ENCODE measurements around the gene OR10A5. TPM values are rescaled to one million over a fixed set of nuclear protein-coding genes. Genes with fewer than 3 reads are reported as not detected.

OR10A5 gene
- total RNA-seq, 1 experiment from 2014 or later = not detected

DNA sequence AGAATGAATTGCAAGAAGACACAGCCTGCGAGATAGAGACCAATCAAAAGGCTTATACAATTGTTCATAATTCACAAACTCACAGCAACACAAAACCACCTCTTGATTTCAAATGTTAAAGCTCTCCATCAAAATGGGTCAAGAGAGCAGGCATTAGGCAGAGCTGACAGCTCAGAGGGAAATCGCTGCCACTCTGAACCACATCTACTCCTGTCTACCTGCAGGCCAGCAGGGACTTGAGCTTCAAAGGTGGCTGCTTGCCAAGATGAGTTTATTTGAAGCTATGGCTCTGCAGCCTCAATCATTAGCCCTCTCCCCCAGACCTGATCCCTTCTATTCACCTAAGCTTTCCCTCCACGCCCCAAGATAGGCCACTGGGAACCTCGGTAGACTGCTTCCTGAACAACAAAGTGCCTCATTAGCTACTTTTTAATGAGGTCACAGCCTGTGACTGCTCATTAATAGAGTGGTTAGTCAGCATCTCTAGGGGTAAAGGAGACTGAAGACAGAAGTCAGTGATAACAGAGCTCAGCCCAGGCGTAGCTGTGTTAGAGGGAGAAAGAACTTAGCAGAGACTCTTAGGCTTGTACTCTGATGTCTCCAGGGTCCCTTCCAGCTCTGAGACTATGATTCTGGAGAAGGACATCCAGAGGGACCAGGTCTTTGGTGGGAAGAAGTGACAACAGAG lies 21.2 kb upstream of the OR10A5 start:
- Histone ChIP-seq H2BK12ac (ENCODE audit: insufficient read length, low read depth, low read length) (no peak overlapping the region), H3T11ph (ENCODE audit: low read length) (no peak overlapping the region), H3K23ac (ENCODE audit: insufficient read length, low read depth, low read length) (no peak overlapping the region), H2BK20ac (ENCODE audit: low read depth, low read length, poor library complexity, severe bottlenecking) (no peak overlapping the region), H4K20me1 (ENCODE audit: control insufficient read depth, insufficient read depth, insufficient read length) (no peaks in the 10 kb centered on the region), H3K79me1 (ENCODE audit: insufficient read depth, low read depth, low read length, poor library complexity, severe bottlenecking) (no peaks in the 10 kb centered on the region), H3K4ac (ENCODE audit: low read depth, low read length) (no peak overlapping the region), H4K91ac (ENCODE audit: insufficient read length, low read depth, low read length) (no peak overlapping the region), H2BK5ac (ENCODE audit: insufficient read length, low read length) (no peak overlapping the region), H3K27ac (ENCODE audit: insufficient read length, low read depth, low read length) (no peak overlapping the region), H3K9me3 (ENCODE audit: control insufficient read depth, low read depth, low read length) (no peaks in the 10 kb centered on the region), H3K14ac (ENCODE audit: insufficient read depth, low read length) (no peak overlapping the region), H3K18ac (ENCODE audit: insufficient read length, low read depth, low read length) (no peak overlapping the region), H4K8ac (replicated peaks; ENCODE audit: insufficient read length, low read depth, low read length) (no peak overlapping the region), H2BK120ac (ENCODE audit: low read depth, low read length, poor library complexity, severe bottlenecking) (no peak overlapping the region), H3K79me2 (ENCODE audit: insufficient read depth, low read length) (no peaks in the 10 kb centered on the region), H4K5ac (ENCODE audit: insufficient read length, low read depth, low read length) (no peak overlapping the region), H3K9ac (ENCODE audit: extremely low read depth, insufficient read length, low read length) (no peak overlapping the region), H3K27me3 (ENCODE audit: insufficient read depth, low read length) (no peaks in the 10 kb centered on the region), H3K56ac (ENCODE audit: insufficient read length, low read depth, low read length) (no peak overlapping the region), H3K4me1 (ENCODE audit: insufficient read depth, low read length) (no peaks in the 10 kb centered on the region), H2BK15ac (ENCODE audit: low read depth, low read length) (no peak overlapping the region), H2AK5ac (ENCODE audit: insufficient read length, low read length) (no peak overlapping the region), H3K23me2 (ENCODE audit: insufficient read length, low read depth, low read length, poor library complexity, severe bottlenecking) (no peaks in the 10 kb centered on the region), H2AFZ (ENCODE audit: low read length) (no peak overlapping the region), H3K4me2 (ENCODE audit: insufficient read depth, insufficient read length, low read length) (no peak overlapping the region)
- H3K4me3 Mint-ChIP-seq = no peak overlapping the region
- H3K9me3 Mint-ChIP-seq = peaks cover 2 to 4% of the 10 kb centered on the region in 2 experiments; a peak in 3 of 5 replicates
- no CpG with 5 or more reads among the region's 5 CpGs for WGBS (ENCODE audit: extremely low coverage, insufficient read length, low lambda C conversion rate)
- peaks cover 0 to 2% of the 10 kb centered on the region in 2 experiments; a peak in 1 of 4 replicates for H3K4me1 Mint-ChIP-seq
- TF ChIP-seq, protein P1, sequence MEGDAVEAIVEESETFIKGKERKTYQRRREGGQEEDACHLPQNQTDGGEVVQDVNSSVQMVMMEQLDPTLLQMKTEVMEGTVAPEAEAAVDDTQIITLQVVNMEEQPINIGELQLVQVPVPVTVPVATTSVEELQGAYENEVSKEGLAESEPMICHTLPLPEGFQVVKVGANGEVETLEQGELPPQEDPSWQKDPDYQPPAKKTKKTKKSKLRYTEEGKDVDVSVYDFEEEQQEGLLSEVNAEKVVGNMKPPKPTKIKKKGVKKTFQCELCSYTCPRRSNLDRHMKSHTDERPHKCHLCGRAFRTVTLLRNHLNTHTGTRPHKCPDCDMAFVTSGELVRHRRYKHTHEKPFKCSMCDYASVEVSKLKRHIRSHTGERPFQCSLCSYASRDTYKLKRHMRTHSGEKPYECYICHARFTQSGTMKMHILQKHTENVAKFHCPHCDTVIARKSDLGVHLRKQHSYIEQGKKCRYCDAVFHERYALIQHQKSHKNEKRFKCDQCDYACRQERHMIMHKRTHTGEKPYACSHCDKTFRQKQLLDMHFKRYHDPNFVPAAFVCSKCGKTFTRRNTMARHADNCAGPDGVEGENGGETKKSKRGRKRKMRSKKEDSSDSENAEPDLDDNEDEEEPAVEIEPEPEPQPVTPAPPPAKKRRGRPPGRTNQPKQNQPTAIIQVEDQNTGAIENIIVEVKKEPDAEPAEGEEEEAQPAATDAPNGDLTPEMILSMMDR (conservative IDR thresholded peaks at IDR 0.05) = no peak
- DNase-seq = no peak
- H3K36me3 Mint-ChIP-seq (ENCODE audit: insufficient read depth in 1 of 3, low read depth in 3 of 3) = no peaks in the 10 kb centered on the region; a peak in 2 of 7 replicates
- H3K27ac Mint-ChIP-seq = peak overlapping the region in 1 of 3 experiments; percentile 26; a peak in 1 of 7 replicates
- H3K27me3 Mint-ChIP-seq (ENCODE audit: low read depth) = no peaks in the 10 kb centered on the region

Measured in H9 (cell line).